NCI-H128 (cell line): Measurements from ENCODE around the gene TTC39A.

Experiments used
- DNase-seq: peaks from one replicate; lab custom pipeline; 2025; ENCODE audit not compliant: unreplicated experiment; lab: John Stamatoyannopoulos, UW

TTC39A gene

GRCh38 chr1:51298322-51298705, 32.0 kb downstream of the TTC39A start:
- no peak for DNase-seq

- no peak for DNase-seq
Measured at GRCh38 chr1:51297401-51298321, 32.7 kb downstream of the TTC39A start.

- DNase-seq, result peak; percentile 83
Measured at GRCh38 chr1:51296383-51297357, 33.7 kb downstream of the TTC39A start.

DNA sequence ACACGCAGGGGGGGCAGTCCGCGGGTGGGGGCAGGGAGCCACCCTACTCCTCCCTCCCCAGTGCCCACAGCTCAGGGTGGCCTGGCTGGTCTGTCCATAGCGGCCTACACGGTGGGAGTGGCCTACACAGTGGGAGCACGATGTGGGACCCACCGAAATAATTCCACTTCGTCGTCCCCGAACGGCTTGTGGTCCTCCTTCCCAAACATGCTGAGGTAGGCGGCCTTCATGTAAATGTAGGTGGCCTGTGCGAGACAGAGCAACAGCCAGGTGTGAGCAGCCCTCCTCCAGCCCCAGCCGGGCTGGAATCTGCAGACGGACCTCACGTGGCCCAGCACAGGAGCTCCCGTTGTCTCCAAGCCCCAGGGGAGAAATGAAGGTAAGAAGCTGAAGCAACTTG, 34.4 kb downstream of the TTC39A start:
- DNase-seq, result no peak

GRCh38 chr1:51294566-51295184, 35.7 kb downstream of the TTC39A start:
- no peak for DNase-seq

DNA sequence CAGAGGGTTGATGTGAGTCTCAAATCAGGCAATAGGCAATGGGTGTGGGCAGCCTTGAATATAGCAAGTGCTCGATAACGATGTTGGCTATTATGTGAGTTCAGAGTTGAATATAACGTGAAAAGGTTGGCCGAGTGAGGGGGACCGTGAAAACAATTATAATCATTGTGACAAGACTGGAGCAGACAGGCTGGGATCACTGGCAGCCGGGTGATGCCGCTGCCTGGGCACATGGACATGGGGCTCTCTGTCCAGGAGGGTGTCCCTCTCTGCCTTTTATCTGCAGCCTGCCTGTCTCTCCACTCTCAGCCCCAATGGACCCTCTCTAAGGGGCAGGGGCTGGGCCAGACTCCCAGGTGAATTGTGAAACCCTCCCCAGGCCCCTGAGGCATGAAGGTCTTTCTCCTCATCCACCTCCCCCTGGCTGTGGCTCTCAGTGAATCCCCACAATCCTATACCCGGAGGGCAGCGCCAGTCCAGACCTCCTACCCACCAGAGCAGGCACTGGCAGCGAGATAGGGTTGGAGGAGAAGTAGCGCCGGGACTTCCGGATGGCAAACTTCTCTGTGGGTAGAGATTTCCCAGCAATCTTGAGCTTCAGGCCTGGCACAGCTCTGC, 36.4 kb downstream of the TTC39A start:
- DNase-seq, result no peak

DNA sequence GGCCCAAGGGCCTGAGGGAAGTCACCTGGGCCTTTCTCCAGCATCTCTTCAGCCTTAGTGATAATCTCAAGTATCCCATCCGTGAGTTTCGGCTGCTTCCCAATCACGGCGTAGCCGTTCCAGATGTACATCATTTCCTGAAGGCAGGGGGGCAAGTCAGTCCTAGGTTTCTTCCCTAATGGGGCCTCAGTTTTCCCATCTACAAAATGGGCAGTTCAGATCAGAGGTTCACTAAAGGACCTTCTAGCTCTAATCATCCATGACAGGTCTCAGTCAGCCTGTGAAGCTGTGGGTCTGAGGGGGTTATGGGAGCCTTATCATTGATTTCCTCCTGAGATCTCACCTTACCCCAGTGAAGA, 39.9 kb downstream of the TTC39A start:
- DNase-seq, result no peak

DNA sequence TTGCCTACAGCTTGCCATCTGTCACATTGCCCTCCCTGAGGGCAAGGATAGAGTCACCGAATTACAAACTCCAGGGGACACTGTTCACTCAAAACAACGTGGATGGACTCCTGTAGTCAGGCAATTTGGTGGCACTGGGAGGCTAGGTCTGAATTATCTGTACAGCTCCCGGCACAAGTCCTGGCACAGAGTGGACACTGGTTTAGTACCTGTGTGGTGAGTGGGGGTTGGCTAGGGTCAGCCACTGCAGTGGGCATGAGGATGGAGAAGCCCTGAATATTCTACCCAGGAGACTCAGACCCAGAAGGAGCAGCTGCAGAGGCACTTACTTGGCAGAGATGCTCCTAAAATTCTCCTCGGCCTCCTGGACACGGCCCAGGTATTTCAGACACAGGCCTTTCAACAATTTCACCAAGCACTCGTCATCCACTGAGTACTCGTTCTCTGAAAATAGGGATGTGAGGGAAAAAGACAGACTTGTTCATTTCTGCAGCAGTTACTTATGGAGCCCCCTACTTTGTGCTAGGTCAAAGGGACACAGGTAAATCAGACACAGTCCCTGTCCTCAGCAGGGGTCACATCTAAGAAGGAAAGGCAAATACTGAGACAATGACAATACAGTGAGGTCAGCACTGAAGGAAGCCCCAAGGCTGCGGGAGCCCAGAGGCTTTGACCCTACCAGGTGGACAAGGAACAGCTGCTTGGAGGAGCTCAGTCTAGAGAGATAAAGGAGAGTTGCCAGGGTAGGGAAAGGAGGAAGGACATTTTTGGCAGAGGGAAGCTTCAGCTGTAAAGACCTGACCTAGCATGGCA, 40.5 kb downstream of the TTC39A start:
- DNase-seq, result no peak

- no peak for DNase-seq
Measured at GRCh38 chr1:51288578-51288977, 41.8 kb downstream of the TTC39A start.

DNA sequence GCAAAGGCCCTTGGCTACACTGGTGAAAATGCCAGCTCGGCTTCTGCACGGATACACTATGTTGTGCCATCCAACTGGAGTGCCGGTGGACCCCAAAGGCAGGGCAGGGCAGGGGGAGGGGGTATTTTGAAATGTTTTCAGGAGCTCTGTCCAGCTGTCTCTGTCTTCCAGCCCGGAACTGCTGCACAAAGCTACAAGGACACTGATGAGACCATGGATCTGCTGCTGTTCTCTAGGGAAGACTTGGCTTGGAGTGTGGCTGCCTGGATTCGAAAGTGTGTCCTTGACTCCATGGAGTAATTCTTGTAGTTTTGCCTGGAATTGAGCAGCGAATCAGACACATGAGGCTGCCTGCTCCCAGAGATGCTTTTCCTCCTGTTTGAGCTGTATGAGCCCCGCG, 42.4 kb downstream of the TTC39A start:
- DNase-seq, result no peak

DNA sequence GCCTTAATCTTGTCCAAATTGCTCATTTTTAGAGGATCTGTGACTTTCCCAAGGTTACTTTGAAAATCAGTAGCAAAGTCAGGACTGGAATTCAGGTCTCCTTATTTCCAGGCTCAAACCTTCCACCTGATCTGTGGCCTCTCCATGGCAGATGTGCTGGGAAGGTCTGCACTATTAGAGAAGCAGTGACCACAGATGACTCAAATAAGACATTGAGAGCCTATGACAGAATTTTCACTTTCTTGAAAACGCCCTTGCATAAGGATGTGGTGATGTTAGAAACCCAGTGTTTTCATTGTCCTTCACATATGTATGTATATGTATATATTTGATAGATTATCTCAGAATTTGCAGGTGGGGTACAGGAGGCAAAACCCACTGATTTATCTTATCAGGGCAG, 45.3 kb downstream of the TTC39A start:
- DNase-seq, result no peak

- DNase-seq, result peak; percentile 78
Measured at GRCh38 chr1:51284487-51284954, 45.8 kb downstream of the TTC39A start.

- DNase-seq, result no peak
Measured at GRCh38 chr1:51283979-51284378, 46.4 kb downstream of the TTC39A start.

DNA sequence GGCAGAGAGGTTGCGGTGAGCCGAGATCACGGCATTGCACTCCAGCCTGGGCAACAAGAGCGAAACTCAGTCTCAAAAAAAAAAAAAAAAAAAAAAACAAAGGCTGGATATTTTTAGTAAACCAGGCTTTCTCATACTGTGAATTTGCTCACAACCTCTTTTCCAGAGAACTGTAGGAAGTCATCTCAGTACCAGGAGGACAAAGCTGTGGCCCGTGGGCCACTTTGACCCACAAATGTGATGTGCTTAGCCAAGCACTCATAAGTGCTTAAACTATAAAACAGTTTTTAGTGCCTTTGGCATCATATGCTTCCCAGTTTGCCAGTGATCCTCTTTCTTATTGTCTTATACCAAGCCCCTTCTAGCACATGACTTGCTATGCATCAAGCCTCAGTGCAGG, 47.8 kb downstream of the TTC39A start:
- DNase-seq, result no peak

DNA sequence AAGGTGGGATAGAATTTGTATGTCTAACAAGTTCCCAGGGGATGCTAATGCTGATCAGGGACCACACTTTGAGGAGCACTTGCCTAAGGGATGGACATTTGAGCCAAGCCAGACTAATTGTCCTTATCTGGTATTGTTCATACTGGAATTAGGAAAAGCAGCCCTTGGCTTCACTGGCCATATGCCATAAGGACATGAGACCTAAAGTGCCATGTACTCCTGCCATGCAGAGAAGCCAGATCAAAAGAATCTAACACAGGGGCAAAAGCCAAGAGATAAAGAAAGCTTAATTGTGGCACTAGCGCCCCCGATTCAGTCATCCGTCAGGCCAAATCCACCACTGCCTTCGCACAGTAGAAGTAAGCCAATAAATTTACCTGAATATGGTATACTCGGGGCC, 48.6 kb downstream of the TTC39A start:
- no peak for DNase-seq

DNA sequence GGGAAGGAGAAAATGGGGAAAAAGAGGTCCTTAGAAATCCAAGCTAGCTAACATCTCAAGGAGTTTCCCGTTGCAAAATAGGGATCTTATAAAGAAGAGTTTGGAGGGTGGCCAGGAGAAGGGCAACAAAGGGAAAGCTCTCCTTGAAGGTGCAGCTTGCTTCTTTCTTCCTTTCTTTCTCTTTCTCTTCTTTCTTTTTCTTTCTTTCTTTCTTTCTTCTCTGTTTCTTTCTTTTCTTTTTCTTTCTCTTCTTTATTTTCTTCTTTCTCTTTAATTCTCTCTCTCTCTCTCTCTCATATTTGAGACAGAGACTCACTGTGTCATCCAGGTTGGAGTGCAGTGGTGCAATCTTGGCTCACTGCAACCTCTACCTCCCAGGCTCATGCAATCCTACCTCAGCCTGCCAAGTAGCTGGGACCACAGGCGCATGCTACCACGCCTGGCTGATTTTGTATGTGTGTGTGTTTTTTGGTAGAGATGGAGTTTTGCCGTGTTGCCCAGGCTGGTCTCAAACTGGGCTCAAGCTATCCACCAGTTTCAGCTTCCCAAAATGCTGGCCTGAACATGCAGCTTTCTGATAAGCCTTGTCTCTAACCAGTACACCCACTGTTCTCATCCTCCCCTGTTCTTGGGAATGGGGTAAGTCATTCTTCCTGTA, 49.9 kb downstream of the TTC39A start:
- DNase-seq, result no peak

DNA sequence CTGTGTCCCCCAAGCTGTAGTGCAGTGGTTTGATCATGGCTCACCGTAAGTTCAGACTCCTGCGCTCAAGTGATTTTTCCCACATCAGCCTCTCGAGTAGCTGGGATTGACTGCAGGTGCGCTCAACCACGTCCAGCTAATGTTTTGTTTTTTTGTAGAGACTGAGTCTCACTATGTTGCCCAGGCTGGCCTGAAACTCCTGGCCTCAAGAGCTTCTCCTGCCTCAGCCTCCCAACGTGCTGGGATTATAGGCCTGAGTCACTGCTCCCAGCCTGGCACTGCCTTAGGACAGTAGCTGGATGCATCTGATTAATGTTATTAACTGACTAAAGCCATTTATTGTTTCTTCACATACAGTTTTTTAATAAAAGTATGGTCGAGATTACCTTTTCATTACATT, 54.1 kb downstream of the TTC39A start:
- no peak for DNase-seq

GRCh38 chr1:51274676-51275075, 55.7 kb downstream of the TTC39A start:
- DNase-seq, result no peak

GRCh38 chr1:51272916-51273315, 57.4 kb downstream of the TTC39A start:
- DNase-seq, result no peak

DNA sequence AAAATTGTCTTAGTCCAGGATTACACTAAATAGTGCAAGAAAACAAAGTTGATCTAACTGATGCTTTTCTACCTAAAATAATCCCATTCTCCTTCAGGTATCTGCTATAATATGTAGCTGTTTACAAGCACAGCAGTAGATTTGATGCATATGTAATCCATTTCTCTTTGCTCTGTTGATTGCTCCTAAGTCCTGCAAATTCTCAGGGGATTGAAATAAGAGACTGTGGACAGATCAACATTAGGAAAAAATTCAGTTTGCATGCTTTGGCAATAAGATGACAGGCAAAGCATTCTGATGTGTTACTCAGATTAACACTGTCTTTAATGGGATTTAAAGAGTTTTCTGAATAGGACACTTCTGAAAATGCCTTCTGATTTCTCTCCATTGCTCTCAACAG, 59.6 kb downstream of the TTC39A start:
- DNase-seq, result no peak
